DMS114 treated with DMSO at 0.1 percent for 48 hours (cell line): ENCODE results near the gene MYOF.
"Not testable (repeated sequence)": the region's sequence is repeated elsewhere in the genome, so short reads cannot be mapped to it uniquely, and the experiment has no call there.

ENCODE experiments used
- DNase-seq: peaks from one replicate; lab custom pipeline; 2025; ENCODE audit not compliant: unreplicated experiment; lab: John Stamatoyannopoulos, UW

The MYOF gene

DNA sequence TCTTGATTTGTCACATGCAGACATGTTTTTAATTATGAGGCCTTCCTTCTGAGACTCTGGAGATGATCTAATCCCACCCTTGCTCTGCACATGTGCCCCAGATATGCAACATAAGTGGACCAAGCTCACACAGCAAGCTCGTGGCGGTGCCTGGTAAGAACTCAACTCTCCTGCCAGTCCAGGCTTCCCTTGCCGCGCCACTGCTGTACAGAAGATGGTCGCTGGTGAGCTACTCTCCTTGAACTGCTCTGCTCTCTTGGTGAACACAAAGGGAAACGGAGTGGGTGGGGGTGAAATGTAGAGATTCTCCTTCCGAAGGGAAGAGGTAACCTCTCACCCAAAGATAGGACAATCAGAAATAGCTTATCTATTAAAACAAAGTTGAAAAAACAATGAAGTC is 25.7 kb downstream of the MYOF start:
- no peak for DNase-seq

GRCh38 chr10:93454736-93455135 is 27.4 kb downstream of the MYOF start:
- no peak for DNase-seq

- no peak for DNase-seq
Observed at GRCh38 chr10:93454146-93454545, 28.0 kb downstream of the MYOF start.

DNA sequence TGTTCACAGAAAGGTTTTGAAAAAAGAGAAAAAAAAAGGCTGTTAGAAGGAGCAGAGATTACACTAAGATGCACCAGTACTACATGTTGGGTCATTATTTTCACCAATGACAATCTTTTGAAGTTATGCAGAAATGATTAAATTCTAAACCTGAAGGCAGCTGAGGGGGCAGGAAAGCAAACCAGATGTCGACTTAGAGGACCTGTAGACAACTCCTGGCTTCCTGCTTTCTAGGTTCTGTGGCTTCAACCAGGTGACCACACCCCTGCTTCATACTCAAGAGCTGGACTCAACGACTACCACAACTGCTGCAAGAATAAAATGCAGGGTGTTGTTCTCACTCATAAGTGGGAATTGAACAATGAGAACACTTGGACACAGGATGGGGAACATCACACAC is 30.0 kb downstream of the MYOF start:
- no peak for DNase-seq

DNA sequence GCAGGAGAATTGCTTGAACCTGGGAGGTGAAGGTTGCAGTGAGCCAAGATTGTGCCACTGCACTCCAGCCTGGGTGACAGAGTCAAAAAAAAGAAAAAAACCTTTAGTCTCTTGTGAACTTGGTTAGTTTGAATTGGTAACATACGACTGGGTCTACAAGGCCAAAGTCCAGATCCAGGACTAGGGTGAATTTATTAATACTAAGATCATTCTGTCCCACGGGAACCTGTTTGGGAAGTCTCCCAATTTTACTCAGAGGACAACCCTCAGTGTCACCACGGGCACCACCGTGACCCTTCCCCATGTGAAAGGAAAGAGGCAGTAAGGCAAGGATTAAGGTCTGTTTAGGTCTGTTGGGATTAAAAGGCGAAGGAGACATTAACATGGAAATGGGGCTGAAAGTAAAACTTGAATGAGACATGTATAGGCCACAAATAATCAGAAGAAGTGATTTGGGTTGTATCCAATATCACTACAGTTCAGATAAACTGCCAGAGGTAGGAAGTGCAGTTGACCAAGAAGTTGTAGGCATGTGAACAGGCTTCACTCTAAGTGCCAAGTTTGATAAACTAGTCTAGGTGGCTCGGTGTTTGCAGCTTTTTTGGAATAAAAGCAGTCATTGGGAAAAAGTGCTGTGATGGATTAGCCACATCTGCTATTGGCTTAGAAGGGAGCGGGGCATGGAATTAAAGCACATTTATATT is 30.7 kb downstream of the MYOF start:
- no peak for DNase-seq

GRCh38 chr10:93447970-93448369 is 34.2 kb downstream of the MYOF start:
- no peak for DNase-seq

- no peak for DNase-seq
Observed at GRCh38 chr10:93447019-93447418, 35.1 kb downstream of the MYOF start.

GRCh38 chr10:93445978-93446720 is 36.0 kb downstream of the MYOF start:
- no peak for DNase-seq

DNA sequence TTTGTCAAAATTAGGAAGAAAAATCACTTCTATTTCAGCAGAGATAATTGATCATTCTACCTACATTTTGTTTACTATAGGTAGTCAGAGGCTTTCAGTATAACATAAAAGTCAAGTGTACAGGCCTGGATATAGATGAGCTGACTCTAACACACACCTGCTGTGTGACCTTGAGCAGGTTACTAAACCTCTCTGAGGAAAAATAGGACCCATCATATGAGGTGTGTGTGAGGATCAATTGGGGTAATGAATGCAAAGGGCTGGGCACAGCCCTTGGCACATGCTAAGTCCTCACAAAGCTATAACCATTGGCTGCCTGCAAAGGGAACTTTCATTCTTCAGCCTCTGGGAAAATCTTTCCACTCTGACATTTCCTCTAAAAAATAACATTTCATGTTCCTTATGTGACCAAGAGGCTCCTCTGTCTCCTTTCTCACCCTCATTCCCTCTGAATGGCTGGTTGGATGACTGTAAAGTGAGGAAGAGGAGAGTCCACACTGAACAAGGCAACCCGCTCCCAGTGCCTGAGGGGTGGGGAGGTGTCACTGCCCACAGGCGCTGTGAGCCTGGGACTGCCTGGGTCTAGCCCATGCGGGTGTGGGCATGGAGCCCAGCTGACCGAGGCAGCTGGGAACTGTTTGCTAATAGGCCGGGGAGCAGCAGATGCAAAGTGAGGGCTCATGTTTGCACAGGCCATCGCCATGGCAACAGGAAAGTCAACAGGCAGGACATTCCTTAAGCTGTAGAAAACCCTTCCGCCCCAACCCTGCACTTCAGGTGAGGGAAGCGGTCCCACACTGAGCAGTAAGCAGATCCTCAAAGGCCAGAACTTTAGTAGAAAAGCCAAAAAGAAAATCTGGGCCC is 36.8 kb downstream of the MYOF start:
- no peak for DNase-seq

- no peak for DNase-seq
Observed at GRCh38 chr10:93443481-93443880, 38.7 kb downstream of the MYOF start.

- not testable (repeated sequence) for DNase-seq
Observed at GRCh38 chr10:93442721-93443120, 39.4 kb downstream of the MYOF start.

DNA sequence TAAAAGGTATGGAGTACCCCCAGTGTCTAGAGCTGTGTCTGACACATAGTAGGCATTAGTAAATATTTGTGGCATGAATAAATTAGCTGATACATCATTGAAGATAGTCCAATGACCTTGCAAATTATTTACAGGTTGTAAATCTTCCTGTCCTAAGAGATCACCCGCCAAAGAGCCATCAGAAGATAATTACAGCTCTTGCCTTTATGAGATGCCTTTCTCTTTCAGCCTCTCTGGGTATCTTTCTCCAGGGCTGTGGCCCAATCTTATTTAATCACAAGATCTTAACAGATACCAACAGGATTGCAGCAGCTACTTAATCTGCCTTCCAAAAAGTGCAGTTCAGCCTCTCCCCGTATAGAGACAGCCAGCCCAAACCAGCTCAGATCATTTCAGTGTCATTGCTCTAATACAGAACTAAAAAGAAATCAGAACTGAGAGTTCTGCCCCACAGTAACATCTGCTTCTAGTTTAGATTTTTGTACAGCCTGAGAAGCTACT is 41.5 kb downstream of the MYOF start:
- DNase-seq = no peak

DNA sequence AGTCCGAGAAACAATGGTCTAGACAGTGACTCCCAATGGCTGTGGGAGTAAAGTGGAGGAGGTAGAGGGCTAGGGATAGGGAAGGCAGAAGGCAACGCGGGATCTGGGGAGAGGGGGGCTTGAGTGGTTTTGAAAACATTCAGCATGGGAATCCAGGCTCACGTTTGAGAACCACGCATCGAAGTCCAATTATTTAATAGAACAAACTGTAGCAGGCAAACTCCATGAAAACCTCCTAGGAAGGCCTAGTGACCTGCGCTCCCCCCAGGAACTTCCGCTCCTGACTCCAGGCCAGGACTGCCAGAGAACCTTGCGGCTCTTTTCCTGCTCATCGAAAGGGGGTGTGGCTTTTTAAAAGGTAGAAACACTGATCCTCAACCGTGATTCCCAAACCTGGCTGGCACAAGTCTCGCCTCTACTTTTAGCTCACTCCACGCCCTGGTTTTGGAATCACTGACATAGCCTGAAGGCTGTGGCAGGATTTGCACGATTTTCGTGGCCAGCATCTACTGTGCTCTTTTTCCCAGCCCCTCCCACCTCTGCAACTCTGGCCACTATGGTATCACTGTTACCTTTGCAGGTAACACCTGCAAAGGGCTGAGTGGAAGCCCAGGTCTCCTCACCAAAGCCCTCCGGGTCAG is 43.4 kb downstream of the MYOF start:
- no peak for DNase-seq

- DNase-seq = no peak
Observed at GRCh38 chr10:93437946-93438612, 44.1 kb downstream of the MYOF start.

DNA sequence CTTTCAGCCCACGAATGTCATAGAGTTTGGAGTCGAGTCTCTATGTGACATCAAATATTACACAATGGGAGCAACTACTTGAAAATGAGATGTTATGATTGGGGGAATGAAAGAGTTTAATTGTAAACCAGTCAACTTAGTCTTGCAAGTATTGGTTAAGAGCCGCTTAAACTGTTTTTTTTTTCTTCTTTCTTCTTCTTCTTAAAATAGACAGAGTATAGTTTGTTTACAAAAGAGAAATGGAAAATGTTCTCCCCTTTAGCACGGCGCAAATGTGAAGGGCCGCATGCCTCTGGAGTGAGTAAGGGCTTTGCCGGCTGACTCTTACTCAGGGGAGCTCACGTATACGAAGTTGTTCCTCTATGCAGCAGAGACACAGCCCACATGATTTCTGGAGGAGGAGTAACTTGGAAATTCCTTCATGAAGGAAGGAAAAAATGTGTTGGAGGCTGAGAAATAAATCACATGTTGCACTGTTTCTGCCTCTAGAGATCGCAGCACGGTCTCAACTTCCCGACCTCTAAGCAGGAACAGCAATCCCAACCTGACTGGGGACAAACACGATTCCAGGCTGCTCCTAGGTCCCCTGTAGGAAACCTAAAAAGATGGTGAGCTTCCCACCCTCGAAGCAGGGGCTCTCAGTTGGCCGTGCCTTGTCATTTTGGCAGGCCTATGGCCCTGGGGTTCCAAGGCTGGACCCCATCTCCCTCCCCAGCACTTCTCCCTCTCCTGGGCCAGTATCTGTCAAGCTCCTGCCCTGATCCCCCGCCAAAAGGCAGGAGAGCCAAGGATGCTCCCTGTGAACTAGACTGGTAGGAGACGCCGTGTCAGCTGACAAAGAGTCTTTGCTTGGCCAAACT is 44.8 kb downstream of the MYOF start:
- DNase-seq = no peak

DNA sequence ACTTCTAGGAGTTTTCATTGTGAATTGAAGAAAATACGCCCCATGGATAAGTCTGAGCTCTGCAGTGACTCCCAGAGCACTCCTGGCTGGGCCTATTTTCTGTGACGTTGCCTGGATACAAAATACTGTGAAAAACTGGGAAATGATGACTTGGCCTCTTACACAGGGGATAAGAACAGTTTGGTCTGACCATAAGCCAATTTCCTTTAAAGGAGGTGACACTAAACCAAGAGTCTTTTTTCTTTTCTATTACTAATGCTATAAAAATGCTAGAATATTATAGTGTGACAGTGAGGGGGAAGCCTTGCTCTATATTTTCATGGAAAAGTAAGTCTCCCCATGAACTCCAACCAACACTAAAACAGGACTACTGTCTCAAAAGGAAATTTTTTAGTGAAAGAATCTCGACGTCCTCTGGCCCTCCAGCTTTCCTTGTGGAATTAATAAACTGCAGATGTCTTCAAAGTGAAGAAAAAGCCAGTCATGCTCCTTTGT is 45.5 kb downstream of the MYOF start:
- no peak for DNase-seq

- DNase-seq = no peak
Observed at GRCh38 chr10:93435621-93436397, 46.3 kb downstream of the MYOF start.

- no peak for DNase-seq
Observed at GRCh38 chr10:93434991-93435491, 47.1 kb downstream of the MYOF start.
